Stimulated activated CD8-positive, alpha-beta memory T cell treated with anti-CD3 and anti-CD28 coated beads, Interleukin-4, amount 100 ng/mL, for 24 hours (primary cell): Measurements from ENCODE around the gene LASP1.
A peak's percentile ranks its signal among the peaks of the same experiment; 100 is the strongest.
"Not testable (repeated sequence)": the region's sequence is repeated elsewhere in the genome, so short reads cannot be mapped to it uniquely, and the experiment has no call there.

Experiments
- DNase-seq: peaks from one replicate; pipeline ENCODE4 v3.0.0-alpha.2; 2020; ENCODE audit warnings: low read depth

The LASP1 gene

GRCh38 chr17:38939987-38940386 is 70.1 kb downstream of the LASP1 start:
- DNase-seq, result no peak

- no peak for DNase-seq
Measured at GRCh38 chr17:38940404-38940803, 70.5 kb downstream of the LASP1 start.

- DNase-seq, result no peak
Measured at GRCh38 chr17:38942696-38943334, 73.0 kb downstream of the LASP1 start.

- DNase-seq, result no peak
Measured at GRCh38 chr17:38943607-38944006, 73.7 kb downstream of the LASP1 start.

- no peak for DNase-seq
Measured at GRCh38 chr17:38947189-38947588, 77.3 kb downstream of the LASP1 start.

GRCh38 chr17:38953800-38954199 is 83.9 kb downstream of the LASP1 start:
- DNase-seq, result not testable (repeated sequence)

- no peak for DNase-seq
Measured at GRCh38 chr17:38958326-38958725, 88.5 kb downstream of the LASP1 start.

GRCh38 chr17:38958756-38959155 is 88.9 kb downstream of the LASP1 start:
- DNase-seq, result no peak

- DNase-seq, result no peak
Measured at GRCh38 chr17:38959508-38959907, 89.7 kb downstream of the LASP1 start.

GRCh38 chr17:38960402-38960801 is 90.5 kb downstream of the LASP1 start:
- no peak for DNase-seq

- no peak for DNase-seq
Measured at GRCh38 chr17:38961413-38961812, 91.6 kb downstream of the LASP1 start.

- DNase-seq, result peak; percentile 73
Measured at GRCh38 chr17:38967290-38967738, 97.5 kb downstream of the LASP1 start, which contains the start of gene FBXO47. Gene FBXO47, minus strand, starts transcription at chr17:38967403. Its CDS starts 4,378 bp downstream, at chr17:38963025.

- no peak for DNase-seq
Measured at GRCh38 chr17:38969281-38969680, 99.4 kb downstream of the LASP1 start.

GRCh38 chr17:38970128-38970527 is 100.3 kb downstream of the LASP1 start:
- no peak for DNase-seq

- DNase-seq, result no peak
Measured at GRCh38 chr17:38970804-38971203, 100.9 kb downstream of the LASP1 start.
